Hypothalamus (tissue), 51 donors: ENCODE data around the gene NUDT9.

Experiments
- DNase-seq, 51 donors: peaks; one replicate each; lab custom pipeline; 2025; lab: John Stamatoyannopoulos, UW

NUDT9 gene

DNA sequence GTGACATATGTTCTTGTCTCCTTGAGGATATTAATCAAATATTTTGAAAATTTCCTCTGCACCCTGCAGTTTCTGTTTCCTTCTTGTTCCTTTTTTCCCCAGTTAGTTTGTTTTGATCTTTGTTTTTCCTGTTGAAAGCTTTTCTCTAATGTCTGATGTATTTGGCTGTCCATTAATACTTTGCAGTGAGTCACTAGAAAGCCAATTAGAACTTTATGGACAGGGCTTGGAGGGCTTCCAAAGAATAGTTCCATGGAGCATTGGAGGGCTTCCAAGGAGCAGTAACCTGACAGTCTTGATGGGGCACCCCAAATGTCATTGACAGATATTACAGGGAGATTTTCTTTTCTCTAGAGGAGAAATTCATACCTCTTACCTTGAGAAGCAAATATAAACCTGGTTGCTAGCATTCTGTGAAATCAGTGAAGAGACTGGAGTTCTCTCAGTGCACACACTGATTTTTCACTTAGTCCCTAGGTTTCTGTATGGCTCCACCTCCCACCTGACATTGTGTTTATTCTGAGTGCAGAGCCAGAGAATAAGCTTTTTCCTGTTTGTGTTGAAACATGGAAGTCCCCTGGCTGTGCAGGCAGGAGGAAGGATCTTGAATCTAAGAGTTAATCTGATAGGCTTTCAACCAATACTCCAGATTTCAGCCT, 80.3 kb downstream of the NUDT9 start:
- peak in 10 of 51 donors; percentile 5 to 49 (median 18) for DNase-seq

DNA sequence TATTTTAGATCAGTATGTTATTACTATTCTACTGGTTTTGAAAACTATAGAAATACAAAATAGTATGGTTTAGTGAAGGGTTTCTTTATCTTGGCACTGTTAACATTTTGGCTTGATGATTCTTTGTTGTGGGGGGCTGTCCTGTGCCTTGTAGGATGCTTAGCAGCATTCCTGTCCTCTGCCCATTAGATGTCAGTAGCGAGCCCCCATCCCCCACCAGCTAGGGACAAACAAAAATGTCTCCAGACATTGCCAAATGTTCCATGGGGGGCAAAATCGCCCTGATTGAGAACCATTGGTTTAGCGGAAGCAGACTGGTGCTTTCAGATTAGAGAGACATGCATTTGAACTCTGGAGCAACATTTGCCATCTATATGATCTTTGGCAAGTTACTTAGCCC, 83.5 kb downstream of the NUDT9 start:
- no peak for DNase-seq

GRCh38 chr4:87506974-87507701, 84.8 kb downstream of the NUDT9 start:
- no peak for DNase-seq
